ENCODE measurements around the gene FAF1.

Gene FAF1

DNA sequence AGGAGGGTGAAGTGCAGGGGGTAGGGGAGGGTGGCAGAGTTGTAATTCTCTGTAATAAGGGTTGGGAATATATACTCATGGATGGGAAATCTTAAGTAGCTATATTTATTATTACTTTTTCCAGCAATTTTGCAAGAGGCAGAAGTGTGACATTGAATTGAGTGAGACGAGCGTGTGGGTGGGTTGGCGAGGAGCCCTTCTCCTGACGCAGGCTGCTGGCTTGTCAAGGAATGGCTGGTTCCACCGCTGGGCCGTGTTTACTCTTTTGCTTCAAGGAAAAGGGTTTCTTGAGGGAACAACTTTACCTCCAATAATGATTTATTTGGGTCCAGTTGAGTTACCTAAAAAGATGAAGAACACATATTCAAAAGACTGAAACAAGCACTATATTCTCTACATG lies 518.9 kb downstream of the FAF1 start:
- peaks cover 24 to 46% of the 10 kb centered on the region in 2 donors for H3K36me3 Mint-ChIP-seq
- H3K4me3 Mint-ChIP-seq = no peak overlapping the region
- H3K27ac Mint-ChIP-seq = no peak overlapping the region
- H3K4me1 Mint-ChIP-seq = no peaks in the 10 kb centered on the region
- DNase-seq (no peak), ATAC-seq (replicated peaks) (no peak)
- H3K27me3 Mint-ChIP-seq = no peaks in the 10 kb centered on the region
- no peaks in the 10 kb centered on the region for H3K9me3 Mint-ChIP-seq

DNA sequence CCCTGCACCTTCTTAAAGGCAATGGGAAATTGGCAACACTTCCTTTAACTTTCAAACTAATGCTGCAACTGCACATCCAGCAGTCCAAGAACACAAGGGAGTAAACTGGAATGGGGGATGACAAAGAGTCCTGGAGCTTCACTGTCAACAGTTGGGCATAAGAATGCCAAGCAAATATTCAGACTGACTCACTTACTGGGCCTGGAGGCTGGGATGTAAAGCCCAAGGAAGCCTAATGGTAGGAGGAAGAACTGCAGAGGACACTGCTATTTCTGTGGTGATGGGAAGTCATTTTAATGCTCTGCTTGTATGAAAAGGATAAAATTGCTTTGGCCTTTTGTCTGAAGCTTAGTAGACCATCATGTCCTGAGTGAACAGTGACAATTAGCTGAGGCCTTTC lies 521.1 kb downstream of the FAF1 start:
- ATAC-seq (replicated peaks) = no peak
- Mint-ChIP-seq H3K27me3 (no peaks in the 10 kb centered on the region), H3K27ac (no peak overlapping the region)

DNA sequence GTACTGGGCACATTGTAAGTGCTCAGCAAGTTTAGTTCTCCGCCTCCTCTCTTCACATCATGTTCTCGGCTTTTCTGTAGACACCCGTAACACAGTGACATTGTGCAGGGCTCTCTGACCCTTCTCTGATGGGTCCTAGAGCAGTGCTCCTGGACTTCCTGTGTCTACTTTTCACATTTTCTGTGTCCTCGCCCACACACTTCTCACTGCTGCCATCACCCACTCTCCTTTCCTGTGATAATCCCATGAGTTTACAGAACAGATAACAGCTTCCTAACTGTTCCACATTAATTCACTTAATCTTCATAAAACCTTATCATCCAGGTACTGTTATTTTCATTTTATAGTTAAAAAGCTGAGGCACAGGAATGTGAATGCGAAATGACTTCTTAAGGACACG lies 523.6 kb downstream of the FAF1 start:
- H3K4me3 Mint-ChIP-seq = no peak overlapping the region
- no peaks in the 10 kb centered on the region for H3K9me3 Mint-ChIP-seq
- ATAC-seq (replicated peaks) (no peak), DNase-seq (no peak)
- H3K36me3 Mint-ChIP-seq = peaks cover 25 to 31% of the 10 kb centered on the region in 2 donors
- H3K27ac Mint-ChIP-seq = peak overlapping the region; percentile 81
- H3K4me1 Mint-ChIP-seq = no peaks in the 10 kb centered on the region
- peaks cover 11 to 20% of the 10 kb centered on the region in 2 donors for H3K27me3 Mint-ChIP-seq

More for the DNA sequence above, 521.1 kb downstream of the FAF1 start:
- Mint-ChIP-seq H3K4me1 (no peaks in the 10 kb centered on the region), H3K36me3 (peaks cover 29 to 48% of the 10 kb centered on the region in 2 donors), H3K4me3 (no peak overlapping the region), H3K9me3 (no peaks in the 10 kb centered on the region)
- DNase-seq = no peak

DNA sequence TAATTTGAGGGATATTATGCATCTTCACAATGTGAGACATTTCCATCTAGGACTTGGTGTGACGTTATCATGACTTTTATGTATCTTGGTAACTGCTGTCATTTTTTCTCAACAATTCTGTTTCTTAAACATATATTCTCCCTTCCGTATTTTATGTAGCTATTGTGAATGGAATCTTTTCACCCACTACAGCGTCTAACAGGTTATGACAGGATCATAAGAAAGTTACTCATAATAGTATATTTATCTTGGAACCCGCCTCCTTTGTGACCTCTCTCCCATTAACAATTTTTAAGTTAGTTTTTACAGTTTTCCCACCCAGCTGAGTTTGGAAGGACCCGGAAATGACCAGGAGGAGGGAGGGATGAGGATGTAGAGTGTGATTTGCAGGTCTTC lies 530.1 kb downstream of the FAF1 start:
- H3K4me1 Mint-ChIP-seq = peaks cover 10 to 32% of the 10 kb centered on the region in 2 donors
- H3K9me3 Mint-ChIP-seq = peaks cover 0 to 2% of the 10 kb centered on the region in 2 donors
- peak overlapping the region; percentile 42 for H3K27ac Mint-ChIP-seq
- peaks cover 3 to 6% of the 10 kb centered on the region in 2 donors for H3K36me3 Mint-ChIP-seq
- H3K27me3 Mint-ChIP-seq = peaks cover 64 to 77% of the 10 kb centered on the region in 2 donors
- DNase-seq = no peak
- H3K4me3 Mint-ChIP-seq = no peak overlapping the region
- ATAC-seq (replicated peaks) = no peak

DNA sequence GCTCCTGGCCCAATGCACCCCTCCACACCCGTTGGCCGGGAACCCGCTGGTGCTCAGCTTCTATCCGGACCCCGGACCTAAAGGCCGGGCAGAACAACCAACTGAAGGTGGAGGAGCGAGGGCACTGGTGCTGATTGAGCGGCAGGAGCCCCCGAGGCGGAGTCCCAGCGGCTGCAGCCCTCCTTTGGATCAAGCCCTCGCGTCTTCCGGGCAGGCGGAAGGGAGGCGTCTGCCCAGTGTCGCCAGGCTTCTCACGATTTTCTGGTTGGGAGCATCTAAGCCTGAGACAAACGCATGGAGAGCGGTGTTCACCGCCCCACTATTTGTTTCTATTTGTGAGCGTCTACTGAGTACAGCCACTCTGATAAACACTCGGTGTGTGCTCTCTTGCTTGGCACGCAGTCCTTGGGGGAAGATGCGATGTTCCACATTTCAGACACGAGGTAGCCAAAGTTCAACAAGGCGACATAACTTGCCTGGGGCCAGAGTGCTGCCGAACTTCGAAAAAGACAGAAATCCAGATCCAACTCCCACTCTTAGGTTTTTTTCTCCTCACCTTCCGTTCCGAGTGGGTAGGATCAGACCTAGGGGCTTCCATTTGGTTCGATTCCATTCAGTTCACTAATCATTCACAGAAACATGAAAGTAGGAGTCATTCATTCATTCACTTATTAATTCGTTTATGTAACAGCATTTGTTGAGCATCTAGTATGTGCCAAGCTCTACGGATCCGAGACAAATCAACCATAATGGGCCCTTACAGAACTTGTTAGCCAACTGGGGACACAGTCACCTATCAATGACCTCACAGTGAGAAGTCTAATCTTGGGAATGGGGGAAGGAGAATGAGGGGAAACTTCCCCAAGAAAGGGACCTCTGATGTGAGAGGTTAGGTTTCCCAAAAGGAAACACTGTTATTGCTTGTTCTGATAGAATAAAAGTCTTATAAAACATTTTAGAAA lies 532.0 kb downstream of the FAF1 start:
- ATAC-seq (replicated peaks) (no peak), DNase-seq (no peak)
- H3K9me3 Mint-ChIP-seq = peaks cover 0 to 2% of the 10 kb centered on the region in 2 donors
- peak overlapping the region; percentile 14 to 63 for H3K4me3 Mint-ChIP-seq
- H3K27me3 Mint-ChIP-seq = peaks cover 83 to 93% of the 10 kb centered on the region in 2 donors
- H3K36me3 Mint-ChIP-seq = peaks cover under 1 to 7% of the 10 kb centered on the region in 2 donors
- peak overlapping the region; percentile 82 for H3K27ac Mint-ChIP-seq
- peaks cover 24 to 51% of the 10 kb centered on the region in 2 donors for H3K4me1 Mint-ChIP-seq

DNA sequence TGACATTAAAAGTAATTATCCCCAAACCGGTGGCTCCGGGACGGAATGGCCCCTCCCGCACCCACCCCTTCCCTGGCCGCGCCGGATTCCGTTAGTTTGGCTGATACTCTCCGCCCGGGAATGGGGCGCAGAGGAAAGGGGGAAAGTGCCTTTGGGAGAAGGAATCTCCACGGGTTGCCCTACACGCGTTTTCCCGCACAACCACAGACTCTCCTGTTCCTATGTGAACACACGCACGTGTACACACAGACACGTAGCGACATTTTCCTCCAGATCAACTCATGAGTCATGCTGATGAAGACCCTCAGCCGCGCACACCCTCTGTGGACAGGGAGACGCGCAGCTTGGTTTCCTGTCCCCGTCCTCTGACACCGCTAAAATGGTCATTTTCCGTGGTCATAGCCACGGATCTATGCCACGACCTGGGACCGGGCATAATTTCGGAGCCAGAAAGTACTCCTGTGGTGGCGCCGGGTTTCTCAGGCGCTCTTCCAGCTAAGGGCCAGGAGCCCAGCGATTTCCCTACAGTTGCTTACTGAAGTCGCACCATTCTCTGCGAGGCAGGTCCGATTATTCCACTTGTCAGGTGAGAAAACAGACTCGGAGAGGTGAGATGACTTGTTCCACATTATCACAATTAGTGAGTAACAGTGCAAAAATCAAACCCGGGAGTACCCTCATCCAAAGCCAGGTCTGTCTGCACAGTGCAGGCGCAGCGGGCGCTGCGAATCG lies 532.8 kb downstream of the FAF1 start:
- Mint-ChIP-seq H3K4me1 (peaks cover 30 to 60% of the 10 kb centered on the region in 2 donors), H3K27me3 (peaks cover 86 to 93% of the 10 kb centered on the region in 2 donors), H3K36me3 (peaks cover 5 to 10% of the 10 kb centered on the region in 2 donors), H3K4me3 (peak overlapping the region; percentile 41 to 63), H3K9me3 (peaks cover 0 to 2% of the 10 kb centered on the region in 2 donors), H3K27ac (peak overlapping the region; percentile 82)
- ATAC-seq (replicated peaks) (no peak), DNase-seq (no peak)

DNA sequence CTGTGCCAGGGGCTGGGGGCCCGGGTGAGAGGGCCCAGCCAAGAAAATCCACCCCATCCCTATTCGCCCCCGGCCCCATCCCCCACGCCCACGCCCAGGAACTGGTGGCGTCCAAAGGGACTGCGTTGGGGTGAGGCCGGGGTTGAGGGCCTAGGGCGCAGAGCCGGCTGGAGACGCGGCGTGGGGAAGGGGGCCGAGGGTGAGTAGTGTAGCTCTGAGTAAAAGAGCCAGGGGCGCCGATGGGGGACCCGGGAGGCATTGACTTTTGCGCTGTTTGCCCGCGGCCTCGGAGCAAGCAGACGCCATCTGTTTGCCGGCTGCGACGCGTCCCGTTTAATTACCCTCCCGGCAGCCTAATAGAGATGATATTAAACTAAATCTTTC lies 533.4 kb downstream of the FAF1 start:
- peaks cover 87 to 93% of the 10 kb centered on the region in 2 donors for H3K27me3 Mint-ChIP-seq
- DNase-seq = no peak
- peaks cover 0 to 4% of the 10 kb centered on the region in 2 donors for H3K9me3 Mint-ChIP-seq
- H3K27ac Mint-ChIP-seq = peak overlapping the region; percentile 86
- peaks cover 36 to 65% of the 10 kb centered on the region in 2 donors for H3K4me1 Mint-ChIP-seq
- H3K36me3 Mint-ChIP-seq = peaks cover 11 to 13% of the 10 kb centered on the region in 2 donors
- no peak for ATAC-seq (replicated peaks)
- H3K4me3 Mint-ChIP-seq = peak overlapping the region in 1 of 2 donors; percentile 17

DNA sequence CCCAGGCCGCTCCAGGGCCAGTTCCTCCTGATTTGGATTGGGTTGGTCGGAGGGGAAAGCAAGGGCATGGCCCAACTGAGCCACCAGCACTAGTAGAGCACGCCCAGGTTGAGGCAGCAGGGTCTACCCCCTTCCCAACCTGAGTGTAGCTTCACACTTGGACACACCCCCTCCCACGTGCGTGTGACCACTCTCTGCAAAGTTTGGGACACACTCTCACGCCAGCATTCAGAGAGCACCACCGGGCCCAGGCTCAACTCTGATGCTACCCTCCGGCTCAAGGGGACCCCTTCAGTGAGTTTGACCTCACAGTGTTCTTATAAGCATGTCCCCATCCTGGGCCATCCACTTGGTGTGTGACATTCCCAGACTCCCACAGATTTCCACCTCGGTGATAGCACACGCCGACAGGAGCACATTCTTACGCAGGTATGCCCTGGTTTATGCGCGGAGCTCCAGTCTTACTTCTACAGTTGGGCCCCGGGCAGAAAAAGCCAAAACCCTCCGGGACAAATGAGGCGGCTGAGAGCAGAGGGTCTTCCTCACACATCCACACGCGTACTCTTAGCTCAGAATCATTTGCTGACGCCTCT lies 533.9 kb downstream of the FAF1 start:
- H3K4me1 Mint-ChIP-seq = peaks cover 39 to 69% of the 10 kb centered on the region in 2 donors
- no peak for ATAC-seq (replicated peaks)
- peaks cover 86 to 93% of the 10 kb centered on the region in 2 donors for H3K27me3 Mint-ChIP-seq
- peaks cover 0 to 5% of the 10 kb centered on the region in 2 donors for H3K9me3 Mint-ChIP-seq
- no peak for DNase-seq
- peak overlapping the region in 1 of 2 donors; percentile 81 for H3K4me3 Mint-ChIP-seq
- peak overlapping the region; percentile 86 for H3K27ac Mint-ChIP-seq
- peaks cover 13 to 14% of the 10 kb centered on the region in 2 donors for H3K36me3 Mint-ChIP-seq

DNA sequence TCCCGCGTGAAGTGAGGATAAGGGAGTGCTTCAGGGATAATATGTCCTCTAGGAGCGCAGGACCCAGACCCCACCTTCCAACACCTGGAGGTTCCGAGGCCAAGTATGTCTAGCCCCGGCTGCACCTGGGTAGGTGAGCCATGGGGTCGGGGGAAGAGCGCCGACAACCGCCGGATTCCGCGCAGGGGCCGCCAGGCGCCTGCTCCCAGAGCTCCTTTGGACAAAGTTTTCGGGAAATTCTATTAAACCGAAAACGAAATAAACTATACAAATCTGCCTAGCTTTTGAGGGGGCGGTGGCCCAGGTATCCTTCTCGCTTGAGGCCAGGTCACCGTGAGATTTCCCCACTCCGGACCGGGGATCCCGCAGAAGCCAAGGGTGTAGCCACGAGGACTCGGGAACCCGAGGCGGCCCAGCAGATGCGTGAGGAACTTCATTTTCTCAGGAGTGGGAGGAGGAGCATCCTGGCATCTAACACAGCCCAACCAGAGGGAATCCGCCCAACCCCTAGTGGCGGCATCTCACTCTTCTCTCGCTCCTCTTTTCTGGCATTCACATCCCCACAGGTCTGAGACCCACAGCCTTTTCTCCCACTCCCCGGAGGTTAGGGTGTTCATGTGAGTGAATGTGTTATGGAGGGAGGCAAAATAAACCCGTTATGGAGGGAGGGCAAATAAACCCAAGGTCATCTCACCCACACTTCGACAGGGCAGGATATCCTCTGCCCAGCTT lies 534.5 kb downstream of the FAF1 start:
- Mint-ChIP-seq H3K27me3 (peaks cover 81 to 89% of the 10 kb centered on the region in 2 donors), H3K9me3 (peaks cover 0 to 5% of the 10 kb centered on the region in 2 donors), H3K36me3 (peaks cover 13 to 14% of the 10 kb centered on the region in 2 donors), H3K4me3 (peak overlapping the region; percentile 78 to 81), H3K4me1 (peaks cover 39 to 71% of the 10 kb centered on the region in 2 donors), H3K27ac (peak overlapping the region; percentile 76)
- DNase-seq (no peak), ATAC-seq (replicated peaks) (no peak)

DNA sequence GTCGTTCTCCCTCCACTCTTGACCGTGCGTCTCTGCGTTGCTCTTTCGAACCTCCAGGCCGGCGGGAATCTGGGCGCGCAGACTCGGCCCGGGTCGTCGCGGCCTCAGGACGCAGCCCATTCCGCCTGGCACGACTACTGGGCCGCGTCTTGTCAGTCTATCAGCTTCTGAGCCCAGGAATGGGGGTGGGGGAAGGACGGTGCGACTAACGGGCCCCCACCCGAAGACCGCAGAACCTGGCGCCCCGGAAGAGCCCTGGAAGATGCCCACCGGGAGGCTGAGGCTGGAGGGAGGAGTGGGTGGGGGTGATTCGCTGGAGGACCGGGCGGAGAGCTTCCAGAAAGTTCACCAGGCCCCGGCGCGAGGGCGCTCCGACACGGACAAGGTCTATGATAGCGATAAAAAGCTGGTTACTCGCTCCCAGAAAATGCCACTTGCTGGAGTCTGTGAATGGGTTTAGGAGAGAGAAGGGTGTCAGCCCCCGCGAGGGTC lies 535.1 kb downstream of the FAF1 start:
- Mint-ChIP-seq H3K9me3 (peaks cover 4 to 8% of the 10 kb centered on the region in 2 donors), H3K4me3 (peak overlapping the region; percentile 78 to 81), H3K4me1 (peaks cover 45 to 77% of the 10 kb centered on the region in 2 donors), H3K27ac (peak overlapping the region; percentile 86), H3K27me3 (peaks cover 81 to 89% of the 10 kb centered on the region in 2 donors), H3K36me3 (peaks cover 13 to 20% of the 10 kb centered on the region in 2 donors)
- no peak for ATAC-seq (replicated peaks)
- no peak for DNase-seq

DNA sequence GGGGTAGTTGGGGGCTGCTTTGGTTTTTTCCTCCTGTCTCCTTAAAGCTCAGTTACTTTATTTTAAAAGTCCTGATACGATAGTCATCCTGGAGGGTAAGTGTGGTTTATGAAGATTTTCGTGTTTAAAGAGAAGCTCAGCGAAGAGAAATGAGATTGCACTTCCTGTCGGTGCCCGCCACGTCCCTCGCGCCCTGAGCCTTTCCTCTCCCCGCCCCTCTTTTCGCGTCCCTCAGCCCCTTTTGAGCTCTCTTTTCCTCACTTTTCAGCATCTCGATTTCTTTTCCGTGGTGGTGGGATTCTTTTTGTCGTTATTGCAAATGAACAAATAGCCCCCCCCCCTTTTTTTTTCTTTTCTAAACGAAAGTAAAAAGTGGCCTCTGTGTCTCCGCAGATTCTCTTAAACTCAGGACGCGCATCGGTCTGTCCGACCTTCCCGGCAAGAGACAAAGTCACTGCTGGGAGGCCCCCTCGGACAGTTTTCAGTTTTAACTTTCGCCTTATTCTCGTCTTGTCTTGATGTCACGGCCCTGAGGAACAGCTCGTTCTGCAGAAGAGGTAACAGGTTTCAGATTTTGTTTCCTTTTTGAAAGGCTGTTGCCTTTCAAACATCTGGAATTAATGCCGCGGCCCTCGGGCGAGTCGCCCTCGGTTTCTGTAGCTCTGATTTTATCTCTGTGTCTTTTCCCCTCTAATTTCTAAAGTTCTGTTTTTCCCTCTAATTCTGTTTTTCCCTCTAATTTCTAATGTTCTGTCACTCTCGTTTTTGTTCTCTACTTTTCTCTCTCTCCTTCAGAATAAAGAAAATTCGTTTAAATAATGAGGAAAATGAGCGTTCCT lies 535.8 kb downstream of the FAF1 start:
- H3K27me3 Mint-ChIP-seq = peaks cover 81 to 90% of the 10 kb centered on the region in 2 donors
- DNase-seq (no peak), ATAC-seq (replicated peaks) (no peak)
- H3K4me3 Mint-ChIP-seq = peak overlapping the region; percentile 78 to 81
- H3K4me1 Mint-ChIP-seq = peaks cover 48 to 84% of the 10 kb centered on the region in 2 donors
- H3K27ac Mint-ChIP-seq = peak overlapping the region; percentile 86
- peaks cover 16 to 20% of the 10 kb centered on the region in 2 donors for H3K36me3 Mint-ChIP-seq
- H3K9me3 Mint-ChIP-seq = peaks cover 4 to 8% of the 10 kb centered on the region in 2 donors

DNA sequence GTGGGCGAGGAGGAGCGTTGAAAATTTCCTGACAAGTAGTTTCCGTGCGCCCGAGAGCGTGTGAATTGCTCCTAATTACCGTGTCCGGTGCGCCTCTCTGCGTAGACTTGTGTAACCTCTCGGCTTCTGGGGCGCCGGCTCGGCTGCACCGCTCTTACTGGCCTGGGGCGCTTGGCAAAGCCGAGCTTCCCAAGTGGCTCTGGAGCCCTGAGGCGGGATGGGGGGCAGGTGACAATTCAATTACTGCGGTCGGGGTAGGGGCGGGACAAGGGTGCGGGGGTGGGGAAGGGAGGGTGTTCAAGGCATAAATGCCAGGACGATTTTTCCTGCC lies 536.4 kb downstream of the FAF1 start:
- ATAC-seq (replicated peaks) = no peak

More for the DNA sequence above, 536.4 kb downstream of the FAF1 start:
- H3K36me3 Mint-ChIP-seq = peaks cover 16 to 20% of the 10 kb centered on the region in 2 donors
- H3K27me3 Mint-ChIP-seq = peaks cover 81 to 90% of the 10 kb centered on the region in 2 donors
- DNase-seq = no peak
- H3K27ac Mint-ChIP-seq = peak overlapping the region; percentile 89
- peaks cover 48 to 84% of the 10 kb centered on the region in 2 donors for H3K4me1 Mint-ChIP-seq
- peaks cover 4 to 8% of the 10 kb centered on the region in 2 donors for H3K9me3 Mint-ChIP-seq
- peak overlapping the region; percentile 78 to 81 for H3K4me3 Mint-ChIP-seq

Measured in stimulated activated naive B cell treated with anti-CD40 and anti-IgM and Interleukin-4, amounts not matched to agents 10 μg/mL and 1 μg/mL and 100 μg/mL, for 72 hours (primary cell).